GM12875 (cell line): ENCODE results near the gene IFNG-AS1.

ENCODE experiments used
- H3K4me3 ChIP-seq: one replicate; pipeline ENCODE4 v1.5.1; 2011; ENCODE audit warnings: low read depth, low read length, control low read depth
- CTCF ChIP-seq: IDR thresholded peaks from 2 replicates; pipeline ENCODE4 v1.5.1; 2011; ENCODE audit warnings: low read depth, mild to moderate bottlenecking, control low read depth, inconsistent platforms, low read length, moderate library complexity, borderline replicate concordance; ENCODE audit not compliant: insufficient read depth

Gene IFNG-AS1

GRCh38 chr12:67989184-67989920, at the start of gene IFNG-AS1:
Gene IFNG-AS1, plus strand, starts transcription at chr12:67989447.
- peak within 1 kb of the TSS; percentile 34 for H3K4me3 ChIP-seq
- TF ChIP-seq CTCF, result no peak

- TF ChIP-seq CTCF, result no peak
- H3K4me3 ChIP-seq, result no peak overlapping the region
These were observed 49.6 kb upstream of the IFNG-AS1 start for GRCh38 chr12:67939611-67940010.

- no peak for TF ChIP-seq CTCF
- no peak overlapping the region for H3K4me3 ChIP-seq
These were observed 48.4 kb upstream of the IFNG-AS1 start for GRCh38 chr12:67940780-67941243.

GRCh38 chr12:67942724-67943123, 46.5 kb upstream of the IFNG-AS1 start:
- TF ChIP-seq CTCF, result no peak
- H3K4me3 ChIP-seq, result no peak overlapping the region

DNA sequence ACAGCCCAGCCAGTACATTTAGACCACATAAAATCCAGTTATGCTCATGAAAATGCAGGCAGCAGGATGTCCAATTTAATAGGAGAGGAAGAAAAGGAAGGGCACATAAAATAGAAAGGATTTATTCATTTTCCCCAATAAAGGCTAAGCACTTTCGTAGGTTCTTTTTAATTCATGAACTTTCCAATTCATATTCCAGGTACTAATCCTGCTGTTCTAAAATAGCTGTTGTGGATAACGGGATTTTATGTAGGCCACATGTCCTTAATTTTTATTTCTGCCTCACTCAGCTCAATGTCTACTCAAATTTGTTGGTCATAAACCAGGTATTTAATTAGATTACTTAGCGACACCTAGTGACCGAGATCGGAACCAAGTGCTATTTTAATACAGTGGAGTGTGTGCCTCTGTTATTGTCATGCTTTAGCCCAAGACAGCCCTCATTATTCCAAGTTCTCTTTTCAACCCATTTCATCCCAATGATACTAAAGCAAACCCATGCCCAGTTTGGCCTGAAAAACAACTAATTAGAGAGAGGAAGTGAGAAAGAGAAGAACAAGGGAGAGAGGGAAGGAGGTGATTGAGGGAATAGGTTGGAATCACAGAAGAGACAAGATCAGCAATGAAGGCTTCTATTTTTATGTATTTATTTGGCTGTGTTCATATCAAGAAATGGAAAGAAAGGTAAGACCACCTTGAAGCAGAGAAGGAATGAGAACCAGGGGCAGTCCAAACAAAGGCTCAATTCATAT, 45.9 kb upstream of the IFNG-AS1 start:
- peak; percentile 52; the same call in 1 of the 2 replicates for TF ChIP-seq CTCF
- H3K4me3 ChIP-seq, result no peak overlapping the region

DNA sequence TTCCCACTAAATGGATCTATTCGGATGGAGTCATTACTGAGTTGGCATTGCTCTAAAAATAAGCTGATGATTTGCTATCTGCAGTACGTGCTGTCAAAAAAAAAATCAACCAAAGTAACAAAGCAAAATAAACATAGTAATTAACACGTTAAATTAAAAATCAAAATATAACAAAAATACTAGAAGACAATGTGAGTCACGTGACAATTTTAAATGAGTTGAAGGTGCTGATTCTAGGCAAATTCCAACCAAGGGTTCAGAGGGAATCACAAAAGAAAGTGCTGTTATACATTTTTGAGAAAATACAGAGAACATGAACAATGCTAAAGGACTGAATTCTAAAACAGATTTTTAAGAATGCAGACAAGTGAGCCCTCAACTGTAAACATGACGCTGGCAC, 45.2 kb upstream of the IFNG-AS1 start:
- H3K4me3 ChIP-seq, result no peak overlapping the region

More for the DNA sequence above, 45.2 kb upstream of the IFNG-AS1 start:
- TF ChIP-seq CTCF, result no peak
